A673 (cell line): ENCODE data around the gene P2RX5. TPM values are rescaled to one million over a fixed set of nuclear protein-coding genes. Genes with fewer than 3 reads are reported as not detected.

Experiments
- BruUV-seq: library from RNA; stranded (reverse); fragments of 400-500 nt; replicated peaks from 2 replicates; lab custom pipeline; 2021; lab: Mats Ljungman, UMichigan
- CTCF ChIA-PET: fragments of 300-600 bp; sonication (Branson Sonifier 250); formaldehyde crosslinking; loops from one replicate; lab custom pipeline; 2022; ENCODE audit warnings: antibody characterized with exemption; lab: Charles Lee
- POLR2A ChIA-PET: fragments of 300-600 bp; sonication (Branson Sonifier 250); formaldehyde crosslinking; loops from one replicate; lab custom pipeline; 2022; ENCODE audit warnings: antibody characterized with exemption; ENCODE audit not compliant: low non-redundant PET; lab: Charles Lee
- DNase-seq: peaks from one replicate; pipeline ENCODE4 v3.0.0-alpha.2; 2015; ENCODE audit warnings: low spot score
- H3K27ac ChIP-seq: fragments of 200-600 bp; sonication (generic); 2 replicates; pipeline ENCODE4 v1.5.1; 2016; ENCODE audit warnings: mixed run types, low read depth, mild to moderate bottlenecking, mixed read lengths, antibody characterized with exemption, low read length; ENCODE audit not compliant: poor library complexity, severe bottlenecking
- H3K27me3 ChIP-seq: fragments of 200-600 bp; sonication (generic); replicated peaks from 2 replicates; pipeline ENCODE4 v1.6.1; 2017; ENCODE audit warnings: mixed run types, low read depth, mild to moderate bottlenecking, mixed read lengths, antibody characterized with exemption, low read length; ENCODE audit not compliant: insufficient read depth, poor library complexity
- H3K36me3 ChIP-seq: fragments of 200-600 bp; sonication (generic); 2 replicates; pipeline ENCODE4 v1.6.1; 2016; ENCODE audit warnings: mixed run types, mild to moderate bottlenecking, mixed read lengths, antibody characterized with exemption, low read length; ENCODE audit not compliant: insufficient read depth, poor library complexity, severe bottlenecking
- H3K4me1 ChIP-seq: fragments of 200-600 bp; sonication (generic); 2 replicates; pipeline ENCODE4 v1.6.1; 2017; ENCODE audit warnings: mixed run types, mild to moderate bottlenecking, mixed read lengths, antibody characterized with exemption, low read length; ENCODE audit not compliant: insufficient read depth, poor library complexity, severe bottlenecking
- H3K4me3 ChIP-seq: fragments of 200-600 bp; sonication (generic); 2 replicates; pipeline ENCODE4 v1.5.1; 2016; ENCODE audit warnings: low read depth, mixed run types, mild to moderate bottlenecking, mixed read lengths, low read length; ENCODE audit not compliant: poor library complexity, severe bottlenecking
- H3K9me3 ChIP-seq: fragments of 200-600 bp; sonication (generic); 2 replicates; pipeline ENCODE4 v1.6.1; 2016; ENCODE audit warnings: mixed run types, low read depth, mild to moderate bottlenecking, mixed read lengths, antibody characterized with exemption, low read length; ENCODE audit not compliant: poor library complexity, severe bottlenecking
- CTCF ChIP-seq: fragments of 300-800, 200-600 bp; sonication (generic); conservative IDR thresholded peaks from 2 replicates; pipeline ENCODE4 v1.5.1; 2017; ENCODE audit warnings: low read depth, mild to moderate bottlenecking, antibody characterized with exemption, low read length, moderate library complexity, mixed read lengths
- EZH2 ChIP-seq: fragments of 200-600 bp; sonication (generic); IDR thresholded peaks from 2 replicates; pipeline ENCODE4 v1.6.1; 2017; ENCODE audit warnings: borderline replicate concordance, low read depth, mild to moderate bottlenecking, mixed read lengths, antibody characterized with exemption, low read length; ENCODE audit not compliant: poor library complexity, severe bottlenecking
- intact Hi-C: fragments of 100-400 bp; cut with micrococcal nuclease; formaldehyde crosslinking; loops from one replicate; pipeline ENCODE4 v1.10.0; 2022; ENCODE audit not compliant: unreplicated experiment
- total RNA-seq: library from RNA; stranded (reverse); gene quantifications from 2 replicates; pipeline ENCODE4 v1.2.3, GENCODE V29; 2021

The P2RX5 gene
- total RNA-seq, 1 experiment from 2014 or later = 0.45 TPM

GRCh38 chr17:3689262-3690093, 6.5 kb downstream of the P2RX5 start:
- ChIA-PET CTCF (no interaction called here), POLR2A (no interaction called here)
- no peak for DNase-seq
- TF ChIP-seq CTCF (no peak), EZH2 (no peak)
- no TSS peak for BruUV-seq
- intact Hi-C loops = no loop called here
- Histone ChIP-seq H3K4me3 (no peak overlapping the region), H3K27me3 (peaks cover 1% of the 10 kb centered on the region), H3K4me1 (no peaks in the 10 kb centered on the region), H3K27ac (no peak overlapping the region), H3K36me3 (no peaks in the 10 kb centered on the region), H3K9me3 (no peaks in the 10 kb centered on the region)

- no peak overlapping the region for H3K4me3 ChIP-seq
- H3K9me3 ChIP-seq = no peaks in the 10 kb centered on the region
- BruUV-seq = no TSS peak
- H3K4me1 ChIP-seq = no peaks in the 10 kb centered on the region
- ChIA-PET POLR2A (no interaction called here), CTCF (no interaction called here)
- no peaks in the 10 kb centered on the region for H3K27me3 ChIP-seq
- TF ChIP-seq CTCF (no peak), EZH2 (no peak)
- no peaks in the 10 kb centered on the region for H3K36me3 ChIP-seq
- H3K27ac ChIP-seq = no peak overlapping the region
- intact Hi-C loops = no loop called here
- DNase-seq = no peak
Measured at GRCh38 chr17:3688852-3689261, 7.1 kb downstream of the P2RX5 start.

- no TSS peak for BruUV-seq
- Histone ChIP-seq H3K4me3 (no peak overlapping the region), H3K9me3 (no peaks in the 10 kb centered on the region), H3K36me3 (no peaks in the 10 kb centered on the region), H3K4me1 (no peaks in the 10 kb centered on the region), H3K27me3 (no peaks in the 10 kb centered on the region), H3K27ac (peak overlapping the region; percentile 37)
- intact Hi-C loops = no loop called here
- no peak for TF ChIP-seq EZH2
- TF ChIP-seq CTCF = no peak
- ChIA-PET CTCF (no interaction called here), POLR2A (no interaction called here)
- peak; percentile 41 for DNase-seq
Measured at GRCh38 chr17:3688027-3688553, 7.9 kb downstream of the P2RX5 start.
